Esophagus (tissue), 2 donors: Measurements from ENCODE around the gene MED7. TPM values are rescaled to one million over a fixed set of nuclear protein-coding genes. Genes with fewer than 3 reads are reported as not detected.

ENCODE experiments used
- polyA plus RNA-seq, 2 donors: library from polyadenylated mRNA; stranded (reverse); fragments of 200-250 nt; gene quantifications; one replicate each; pipeline ENCODE4 v1.2.3, GENCODE V29; 2013
- donor health status: healthy with polysubstance abuse.
- donor health status: Bipolar disorder and iron deficiency.

Gene MED7
- polyA plus RNA-seq, 2 donors, result 7.4 to 8.2 TPM

Other genes with a start within 250 kb of the MED7 start
- under 1 TPM in 1 of 2 donors, not detected in 1; 0.04 TPM for gene TIMD4, start 179.6 kb downstream of the MED7 start, polyA plus RNA-seq
- not detected for gene HAVCR1, start 83.7 kb downstream of the MED7 start, polyA plus RNA-seq
- gene HAVCR2, start 33.8 kb downstream of the MED7 start, polyA plus RNA-seq, result under 1 TPM; 0.47 to 0.91 TPM
- gene GARIN3, start 23.4 kb upstream of the MED7 start, polyA plus RNA-seq, result not detected
- under 1 TPM; 0.58 to 0.84 TPM for gene ITK, start 38.0 kb upstream of the MED7 start, polyA plus RNA-seq
- 1 to 10 TPM; 2.0 to 3.3 TPM for gene CYFIP2, start 123.3 kb upstream of the MED7 start, polyA plus RNA-seq